Measurements from ENCODE around the gene CSNK1A1L.
"Not testable (repeated sequence)": the region's sequence is repeated elsewhere in the genome, so short reads cannot be mapped to it uniquely, and the experiment has no call there.

Gene CSNK1A1L

GRCh38 chr13:37056228-37056627 lies 49.2 kb downstream of the CSNK1A1L start:
- not testable (repeated sequence) for DNase-seq

Data from NCI-H510A (cell line).